Measurements from ENCODE around the gene OXSR1.
A peak's percentile ranks its signal among the peaks of the same experiment; 100 is the strongest.

OXSR1 gene

DNA sequence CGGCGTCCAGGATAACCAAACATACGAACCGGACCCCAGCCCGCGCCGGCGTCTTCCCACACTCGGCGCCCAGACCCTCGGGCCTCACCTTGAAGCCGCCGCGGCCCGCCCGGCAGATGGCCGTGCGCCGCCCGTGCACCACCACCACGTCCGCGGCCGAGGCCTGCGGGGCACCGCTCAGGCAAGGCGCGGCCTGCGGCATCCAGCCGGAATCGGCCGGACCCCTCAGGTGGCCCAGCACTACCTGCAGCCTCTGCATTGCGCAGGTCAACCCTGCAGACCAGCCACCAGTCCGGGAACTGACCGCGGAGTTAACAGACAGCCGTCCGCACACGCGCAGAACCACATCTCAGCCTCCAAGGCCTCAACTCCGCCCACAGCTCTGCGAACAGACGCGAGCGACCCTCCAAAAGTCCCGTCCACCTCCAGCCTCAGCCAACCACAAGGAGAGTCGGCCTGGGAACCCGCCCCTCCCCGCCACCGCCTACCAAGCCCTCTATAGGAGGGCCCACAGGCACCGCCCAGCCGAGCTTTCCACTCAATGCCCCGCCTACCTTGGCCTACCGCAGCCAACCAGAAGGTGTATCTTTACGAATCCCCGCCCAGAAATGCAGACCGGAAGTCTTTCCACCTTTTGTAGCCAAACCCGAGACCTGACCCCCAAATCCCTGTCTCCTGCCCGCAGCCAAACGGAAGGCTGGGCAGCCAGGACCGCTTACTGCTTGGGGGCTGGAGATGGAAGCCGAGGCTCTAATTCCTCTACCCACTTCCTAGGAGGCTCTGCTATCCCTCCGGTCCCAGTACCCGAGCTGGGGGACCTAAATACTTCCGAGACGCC is 28.3 kb upstream of the OXSR1 start, which contains the start of gene ACAA1:
TSS of gene ACAA1 (minus strand) at position 351 of the 838 bp plus-strand sequence. CDS start at position 259, 92 bp downstream.
- peak within 1 kb of the TSS; percentile 86 for H3K27ac ChIP-seq
- TF ChIP-seq, protein P1, sequence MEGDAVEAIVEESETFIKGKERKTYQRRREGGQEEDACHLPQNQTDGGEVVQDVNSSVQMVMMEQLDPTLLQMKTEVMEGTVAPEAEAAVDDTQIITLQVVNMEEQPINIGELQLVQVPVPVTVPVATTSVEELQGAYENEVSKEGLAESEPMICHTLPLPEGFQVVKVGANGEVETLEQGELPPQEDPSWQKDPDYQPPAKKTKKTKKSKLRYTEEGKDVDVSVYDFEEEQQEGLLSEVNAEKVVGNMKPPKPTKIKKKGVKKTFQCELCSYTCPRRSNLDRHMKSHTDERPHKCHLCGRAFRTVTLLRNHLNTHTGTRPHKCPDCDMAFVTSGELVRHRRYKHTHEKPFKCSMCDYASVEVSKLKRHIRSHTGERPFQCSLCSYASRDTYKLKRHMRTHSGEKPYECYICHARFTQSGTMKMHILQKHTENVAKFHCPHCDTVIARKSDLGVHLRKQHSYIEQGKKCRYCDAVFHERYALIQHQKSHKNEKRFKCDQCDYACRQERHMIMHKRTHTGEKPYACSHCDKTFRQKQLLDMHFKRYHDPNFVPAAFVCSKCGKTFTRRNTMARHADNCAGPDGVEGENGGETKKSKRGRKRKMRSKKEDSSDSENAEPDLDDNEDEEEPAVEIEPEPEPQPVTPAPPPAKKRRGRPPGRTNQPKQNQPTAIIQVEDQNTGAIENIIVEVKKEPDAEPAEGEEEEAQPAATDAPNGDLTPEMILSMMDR (conservative IDR thresholded peaks at IDR 0.05), result no peak

DNA sequence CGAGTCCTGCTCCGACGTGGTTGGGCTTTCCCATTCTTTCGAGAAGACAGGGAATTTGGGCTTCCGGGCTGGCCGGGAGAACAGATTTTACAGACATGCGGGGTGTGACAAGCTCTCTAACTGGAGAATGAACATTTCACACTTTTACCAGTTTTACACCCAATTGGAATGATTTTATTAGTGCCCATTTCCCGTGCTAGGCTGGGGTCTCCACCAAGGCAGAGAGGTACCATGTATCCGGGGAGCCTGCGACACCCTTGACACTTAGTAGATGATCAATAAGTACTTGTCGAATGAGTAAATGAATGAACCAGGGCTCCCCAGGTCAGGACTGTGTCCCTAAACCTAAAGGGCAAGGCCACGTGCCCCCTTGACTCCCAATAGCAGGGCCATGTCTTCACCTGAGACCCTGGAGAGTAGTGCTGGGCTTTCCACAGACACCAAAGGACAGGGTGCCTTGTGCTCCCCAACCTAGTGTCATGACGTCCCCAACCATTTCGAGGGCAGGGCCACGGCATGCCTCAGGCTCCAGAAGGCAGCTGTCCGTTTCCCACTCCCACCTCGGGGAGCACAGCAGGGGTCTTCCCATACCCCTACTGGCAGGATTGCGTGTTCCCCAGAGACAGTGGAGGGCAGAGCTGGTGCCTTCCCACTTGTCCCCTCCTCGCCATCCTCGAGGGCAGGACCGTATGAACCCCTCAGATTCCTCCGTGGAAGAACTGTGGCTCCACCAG is 27.6 kb upstream of the OXSR1 start:
- peak overlapping the region; percentile 86 for H3K27ac ChIP-seq
- TF ChIP-seq, protein P1 (conservative IDR thresholded peaks at IDR 0.05), result no peak

DNA sequence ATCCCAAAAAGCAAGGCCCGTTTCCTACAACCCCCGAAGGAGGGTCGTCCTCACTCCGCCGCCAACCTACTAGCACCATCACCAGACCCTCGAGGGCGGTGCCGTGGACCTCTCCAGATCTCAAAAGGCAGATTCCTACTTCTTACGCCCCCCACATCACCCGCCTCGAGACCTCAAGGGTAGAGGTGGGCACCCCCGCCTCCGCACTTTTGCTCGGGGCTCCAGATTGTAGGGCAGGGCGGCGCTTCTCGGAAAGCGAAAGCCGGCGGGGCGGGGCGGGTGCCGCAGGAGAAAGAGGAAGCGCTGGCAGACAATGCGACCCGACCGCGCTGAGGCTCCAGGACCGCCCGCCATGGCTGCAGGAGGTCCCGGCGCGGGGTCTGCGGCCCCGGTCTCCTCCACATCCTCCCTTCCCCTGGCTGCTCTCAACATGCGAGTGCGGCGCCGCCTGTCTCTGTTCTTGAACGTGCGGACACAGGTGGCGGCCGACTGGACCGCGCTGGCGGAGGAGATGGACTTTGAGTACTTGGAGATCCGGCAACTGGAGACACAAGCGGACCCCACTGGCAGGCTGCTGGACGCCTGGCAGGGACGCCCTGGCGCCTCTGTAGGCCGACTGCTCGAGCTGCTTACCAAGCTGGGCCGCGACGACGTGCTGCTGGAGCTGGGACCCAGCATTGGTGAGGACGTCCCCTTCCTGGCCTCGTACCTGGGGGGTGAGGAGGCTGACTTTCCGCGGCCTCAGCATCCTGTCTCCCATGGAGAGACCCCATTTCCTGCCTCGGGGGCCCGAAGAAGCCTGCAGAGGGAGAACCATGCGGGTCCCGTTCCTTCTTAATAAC is 26.8 kb upstream of the OXSR1 start, which contains the start of gene MYD88:
TSS of gene MYD88 (plus strand) at position 313 of the 842 bp plus-strand sequence. CDS start at position 353, 40 bp downstream.
- peak within 1 kb of the TSS; percentile 86 for H3K27ac ChIP-seq

DNA sequence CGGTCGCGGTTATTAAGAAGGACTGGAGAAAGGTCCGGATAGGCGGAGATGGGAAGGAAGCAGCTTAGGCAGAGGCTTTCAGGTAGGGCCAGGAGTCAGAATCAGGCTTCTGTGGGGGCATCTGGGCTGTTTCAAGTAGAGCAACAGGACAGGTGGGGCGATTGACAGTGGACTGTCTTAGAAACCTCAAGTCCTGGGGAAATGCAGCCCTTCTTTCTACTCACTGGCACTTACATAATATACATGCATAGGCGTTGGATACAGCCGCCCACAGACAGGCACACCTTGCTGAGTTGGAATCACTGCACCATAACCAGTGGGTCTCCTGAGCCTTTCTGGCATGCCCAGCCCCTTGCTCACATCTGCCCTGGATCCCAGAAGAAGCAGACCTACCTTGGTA is 26.1 kb upstream of the OXSR1 start:
- TF ChIP-seq, protein P1 (conservative IDR thresholded peaks at IDR 0.05), result no peak
- peak overlapping the region; percentile 86 for H3K27ac ChIP-seq

More for the DNA sequence above, 26.8 kb upstream of the OXSR1 start, which contains the start of gene MYD88:
- TF ChIP-seq, protein P1 (conservative IDR thresholded peaks at IDR 0.05), result peak; percentile 17

DNA sequence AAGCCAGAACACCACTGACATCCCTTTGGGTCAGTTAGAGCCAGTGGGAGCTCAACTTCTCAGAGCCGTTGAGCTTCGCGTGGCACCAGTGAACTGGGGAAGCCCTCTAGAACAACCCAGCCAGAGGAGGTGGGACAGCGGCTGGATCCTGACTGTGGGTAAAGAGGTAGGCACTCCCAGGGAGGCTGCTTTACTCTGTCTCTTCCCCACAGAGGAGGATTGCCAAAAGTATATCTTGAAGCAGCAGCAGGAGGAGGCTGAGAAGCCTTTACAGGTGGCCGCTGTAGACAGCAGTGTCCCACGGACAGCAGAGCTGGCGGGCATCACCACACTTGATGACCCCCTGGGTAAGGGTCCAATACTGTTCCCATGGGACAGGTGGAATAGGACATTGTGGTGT is 25.7 kb upstream of the OXSR1 start:
- TF ChIP-seq, protein P1 (conservative IDR thresholded peaks at IDR 0.05), result no peak
- peak overlapping the region; percentile 86; the same call in 1 of the 2 replicates for H3K27ac ChIP-seq

DNA sequence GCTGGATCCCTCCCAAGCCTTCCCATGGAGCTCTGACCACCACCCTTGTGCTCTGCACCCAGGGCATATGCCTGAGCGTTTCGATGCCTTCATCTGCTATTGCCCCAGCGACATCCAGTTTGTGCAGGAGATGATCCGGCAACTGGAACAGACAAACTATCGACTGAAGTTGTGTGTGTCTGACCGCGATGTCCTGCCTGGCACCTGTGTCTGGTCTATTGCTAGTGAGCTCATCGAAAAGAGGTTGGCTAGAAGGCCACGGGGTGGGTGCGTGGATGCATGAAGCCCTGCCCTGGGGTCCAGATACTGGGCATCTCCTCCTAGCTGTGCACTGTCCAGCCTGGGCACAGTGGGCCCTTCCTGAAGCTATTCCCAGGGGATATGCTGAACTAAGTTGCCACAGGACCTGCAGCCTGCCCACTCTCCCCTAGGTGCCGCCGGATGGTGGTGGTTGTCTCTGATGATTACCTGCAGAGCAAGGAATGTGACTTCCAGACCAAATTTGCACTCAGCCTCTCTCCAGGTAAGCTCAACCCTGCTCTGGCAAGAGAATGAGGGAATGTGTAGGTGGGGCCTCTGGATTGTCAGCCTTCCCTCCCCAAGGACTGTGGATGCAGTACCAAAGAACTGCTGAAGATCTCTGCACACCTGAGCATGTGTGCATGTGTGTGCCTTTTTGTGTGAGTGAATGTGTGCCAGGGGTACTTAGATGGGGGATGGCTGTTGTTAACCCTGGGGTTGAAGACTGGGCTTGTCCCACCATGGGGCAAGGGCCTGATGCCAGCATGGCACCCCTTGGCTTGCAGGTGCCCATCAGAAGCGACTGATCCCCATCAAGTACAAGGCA is 24.8 kb upstream of the OXSR1 start:
- TF ChIP-seq, protein P1 (conservative IDR thresholded peaks at IDR 0.05), result no peak
- H3K27ac ChIP-seq, result no peak overlapping the region
